Endothelial cell of umbilical vein (primary cell): Measurements from ENCODE around the gene ZNF507. TPM values are rescaled to one million over a fixed set of nuclear protein-coding genes. Genes with fewer than 3 reads are reported as not detected.

Experiments used
- BruUV-seq: library from RNA; stranded (reverse); fragments of 400-500 nt; replicated peaks from 2 replicates; lab custom pipeline; 2021; lab: Mats Ljungman, UMichigan
- CTCF ChIA-PET: fragments of 300-600, 350-600 bp; sonication (Branson Sonifier 250); formaldehyde crosslinking; loops from one replicate; lab custom pipeline; 2021; ENCODE audit warnings: antibody characterized with exemption, inconsistent platforms; lab: Charles Lee
- POLR2A ChIA-PET: fragments of 300-600, 350-600 bp; sonication (Branson Sonifier 250); formaldehyde crosslinking; loops from one replicate; lab custom pipeline; 2021; ENCODE audit warnings: antibody characterized with exemption, inconsistent platforms; lab: Charles Lee
- DNase-seq: peaks from one replicate; pipeline ENCODE4 v3.0.0-alpha.2; 2011; ENCODE audit warnings: low read depth, low spot score
- FAIRE-seq: peaks from 2 replicates; lab custom pipeline; 2011; peaks lifted over from hg19 to GRCh38; lab: Jason Lieb, UNC
- H2AFZ ChIP-seq: 2 replicates; pipeline ENCODE4 v1.6.0; 2012; ENCODE audit warnings: low read depth, low read length, control low read depth, inconsistent platforms
- H3K27ac ChIP-seq: 2 replicates; pipeline ENCODE4 v1.5.1; 2011; ENCODE audit warnings: low read depth, mild to moderate bottlenecking, control low read depth, low read length, moderate library complexity; ENCODE audit not compliant: insufficient read depth
- H3K27me3 ChIP-seq, 2 experiments: 2 replicates each; pipeline versions ENCODE4 v1.6.0 to v1.6.1; 2011; ENCODE audit warnings: low read length in 2 of 2, mixed read lengths in 1 of 2; ENCODE audit not compliant: control insufficient read depth in 2 of 2, insufficient read depth in 2 of 2
- H3K36me3 ChIP-seq, 2 experiments: 2 replicates in 1 of 2; 3 replicates in 1 of 2; pipeline ENCODE4 v1.5.1; 2011; ENCODE audit warnings: low read length in 2 of 2, mild to moderate bottlenecking in 1 of 2, moderate library complexity in 1 of 2; ENCODE audit not compliant: control insufficient read depth in 2 of 2, insufficient read depth in 2 of 2; ENCODE audit errors: extremely low read depth in 1 of 2
- H3K4me1 ChIP-seq: 3 replicates; pipeline ENCODE4 v1.5.1; 2011; ENCODE audit warnings: mild to moderate bottlenecking, low read length; ENCODE audit not compliant: control insufficient read depth, insufficient read depth; ENCODE audit errors: extremely low read depth
- H3K4me2 ChIP-seq: 2 replicates; pipeline ENCODE4 v1.6.1; 2011; ENCODE audit warnings: low read length, control low read depth, mixed read lengths; ENCODE audit not compliant: insufficient read depth
- H3K4me3 ChIP-seq, 3 experiments: fragments of 200-600 bp in 1 of 3; sonication (generic), shearing (Covaris generic) in 1 of 3; replicated peaks in 1 of 3; 2 replicates each; pipeline ENCODE4 v1.5.1; 2011 to 2016; ENCODE audit warnings: control low read depth in 3 of 3, low read length in 3 of 3, mild to moderate bottlenecking in 2 of 3, inconsistent platforms in 1 of 3, low read depth in 1 of 3, moderate library complexity in 1 of 3; ENCODE audit not compliant: insufficient read depth in 1 of 3
- H3K79me2 ChIP-seq: 2 replicates; pipeline ENCODE4 v1.6.0; 2012; ENCODE audit warnings: low read length, inconsistent platforms; ENCODE audit not compliant: control insufficient read depth, insufficient read depth
- H3K9ac ChIP-seq: replicated peaks from 2 replicates; pipeline ENCODE3; 2011; ENCODE audit warnings: low read length, control low read depth; ENCODE audit not compliant: insufficient read depth; ENCODE audit errors: extremely low read depth
- H3K9me1 ChIP-seq: replicated peaks from 3 replicates; pipeline ENCODE4 v1.6.0; 2011; ENCODE audit warnings: mild to moderate bottlenecking, low read length; ENCODE audit not compliant: control insufficient read depth, insufficient read depth; ENCODE audit errors: extremely low read depth
- H3K9me3 ChIP-seq: replicated peaks from 2 replicates; pipeline ENCODE4 v1.5.1; 2012; ENCODE audit warnings: low read length, inconsistent platforms; ENCODE audit not compliant: control insufficient read depth, insufficient read depth
- H4K20me1 ChIP-seq: replicated peaks from 2 replicates; pipeline ENCODE3; 2011; ENCODE audit warnings: mild to moderate bottlenecking, low read length; ENCODE audit not compliant: control insufficient read depth, insufficient read depth; ENCODE audit errors: extremely low read depth
- CTCF ChIP-seq, 2 donors: IDR thresholded peaks; 1 replicate in 1 of 2; 2 replicates in 1 of 2; pipeline ENCODE4 v1.5.1; 2011; ENCODE audit warnings: low read length in 2 of 2, mild to moderate bottlenecking in 2 of 2, moderate library complexity in 2 of 2, control low read depth in 1 of 2, inconsistent platforms in 1 of 2, low read depth in 1 of 2; ENCODE audit not compliant: insufficient read depth in 1 of 2; ENCODE audit errors: extremely low read depth in 1 of 2
- EZH2 ChIP-seq: IDR thresholded peaks from 2 replicates; pipeline ENCODE4 v1.6.1; 2012; ENCODE audit warnings: borderline replicate concordance, low read depth, mild to moderate bottlenecking, moderate library complexity, low read length, inconsistent platforms; ENCODE audit not compliant: severe bottlenecking
- JUN ChIP-seq: IDR thresholded peaks from 2 replicates; pipeline ENCODE4 v1.6.1; 2011; ENCODE audit warnings: borderline replicate concordance, low read depth; ENCODE audit not compliant: insufficient read length, insufficient read depth
- MYC ChIP-seq: IDR thresholded peaks from one replicate; pipeline ENCODE4 v1.6.1; 2011; ENCODE audit warnings: mild to moderate bottlenecking, low read depth, low read length
- POLR2A ChIP-seq: IDR thresholded peaks from 2 replicates; pipeline ENCODE4 v1.6.1; 2012; ENCODE audit warnings: low read depth, mild to moderate bottlenecking, control low read depth, low read length
- dilution Hi-C: fragments of 300-500 bp; cut with MboI; formaldehyde crosslinking; loops from one replicate; pipeline ENCODE4 v1.15.0; 2019; ENCODE audit warnings: low sequenced_read_pairs; ENCODE audit not compliant: extremely low pct_ligation_motif_present
- intact Hi-C: fragments of 100-400 bp; cut with micrococcal nuclease; formaldehyde crosslinking; loops from one replicate; pipeline ENCODE4 v1.10.0; 2022
- polyA plus RNA-seq, 4 experiments: library from polyadenylated mRNA; depleted of rRNA in 3 of 4; stranded (reverse) in 3 of 4; unstranded in 1 of 4; fragments of >200 nt; gene quantifications; 2 replicates each; pipeline versions ENCODE4 v1.2.1 to v1.2.3, GENCODE V29; 2011 to 2012; ENCODE audit warnings: missing spikeins in 1 of 4
- total RNA-seq: library from RNA; stranded (reverse); gene quantifications from 2 replicates; pipeline ENCODE4 v1.2.3, GENCODE V29; 2021
- TF ChIP-seq, protein P1 (sequence below): IDR thresholded peaks from 2 replicates; pipeline ENCODE4 v1.6.1; 2011; ENCODE audit not compliant: insufficient read depth, insufficient read length

The ZNF507 gene
- total and polyA plus RNA-seq, 2 donors (not counting 3 experiments of a cell fraction or from before 2014, with no cell fraction given): 6.8 to 23.0 TPM

DNA sequence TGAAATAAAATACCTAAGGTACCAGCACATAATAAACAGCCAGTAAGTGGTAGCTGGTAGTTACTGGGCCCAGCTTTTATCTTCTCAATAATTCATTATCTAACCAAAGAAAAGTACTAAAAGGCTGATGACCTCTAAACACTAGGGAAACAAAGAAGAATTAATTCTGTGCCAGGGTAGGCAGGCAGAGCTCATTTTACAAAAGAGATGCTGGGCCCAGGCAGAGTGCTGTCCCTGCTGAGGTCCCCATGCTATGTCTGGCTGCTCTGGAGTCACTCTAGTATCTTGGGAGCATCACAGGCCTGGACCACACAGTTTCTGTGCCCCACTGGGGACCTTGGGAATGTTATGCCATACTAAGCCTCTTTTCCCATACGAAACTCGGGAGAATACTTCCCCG is 18.2 kb downstream of the ZNF507 start:
- no peak overlapping the region for H3K27ac ChIP-seq
- DNase-seq: no peak
- CTCF ChIA-PET: interaction anchor here (1.0 kb wide), 1 partner anchor 11 kb away, joined by 3 read pairs; no protein-coding TSS in a partner anchor
- no peaks in the 10 kb centered on the region for H3K9me3 ChIP-seq
- no peak for TF ChIP-seq POLR2A
- no peak for TF ChIP-seq MYC
- no peak for TF ChIP-seq EZH2
- TF ChIP-seq, protein P1, sequence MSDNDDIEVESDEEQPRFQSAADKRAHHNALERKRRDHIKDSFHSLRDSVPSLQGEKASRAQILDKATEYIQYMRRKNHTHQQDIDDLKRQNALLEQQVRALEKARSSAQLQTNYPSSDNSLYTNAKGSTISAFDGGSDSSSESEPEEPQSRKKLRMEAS: no peak
- TF ChIP-seq CTCF (IDR thresholded peaks at IDR 0.05; ENCODE audit: extremely low read depth in 1 of 2, insufficient read depth in 1 of 2, low read depth in 1 of 2, low read length in 2 of 2): no peak
- TF ChIP-seq JUN: no peak
- intact Hi-C loops (no loop called here), dilution Hi-C loops (no loop called here)
- H4K20me1 ChIP-seq: peaks cover 5% of the 10 kb centered on the region
- no peaks in the 10 kb centered on the region for H3K9me1 ChIP-seq
- H3K27me3 ChIP-seq: no peaks in the 10 kb centered on the region
- no peak overlapping the region for H2AFZ ChIP-seq
- H3K4me1 ChIP-seq: no peaks in the 10 kb centered on the region
- peaks cover 59% of the 10 kb centered on the region for H3K79me2 ChIP-seq
- POLR2A ChIA-PET: no interaction called here
- H3K4me3 ChIP-seq: no peak overlapping the region
- H3K9ac ChIP-seq: no peak overlapping the region
- H3K36me3 ChIP-seq: peaks cover 4 to 17% of the 10 kb centered on the region in 2 experiments
- no peak for FAIRE-seq
- no TSS peak for BruUV-seq
- H3K4me2 ChIP-seq: no peak overlapping the region
